ENCODE data around the gene ABCD2.
"Not testable (repeated sequence)": the region's sequence is repeated elsewhere in the genome, so short reads cannot be mapped to it uniquely, and the experiment has no call there.

ABCD2 gene

DNA sequence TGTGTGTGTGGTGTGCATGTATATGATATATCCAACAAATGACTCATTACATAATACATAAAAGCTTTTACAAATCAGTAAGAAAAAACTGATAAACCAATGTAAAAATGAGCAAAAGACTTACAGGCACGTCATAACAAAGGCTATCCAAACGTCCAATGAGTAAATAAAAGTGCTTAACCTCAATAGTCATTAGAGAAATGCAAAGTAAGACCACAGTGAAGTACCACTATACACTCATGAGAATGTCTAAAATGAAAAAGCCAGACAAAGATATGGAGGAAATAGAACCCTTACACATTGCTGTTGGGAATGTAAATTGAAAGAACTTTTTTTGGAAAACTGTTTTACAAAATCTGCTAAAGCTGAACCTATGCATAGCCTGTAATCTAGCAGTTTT is 7.8 kb downstream of the ABCD2 start:
- no peak for DNase-seq

DNA sequence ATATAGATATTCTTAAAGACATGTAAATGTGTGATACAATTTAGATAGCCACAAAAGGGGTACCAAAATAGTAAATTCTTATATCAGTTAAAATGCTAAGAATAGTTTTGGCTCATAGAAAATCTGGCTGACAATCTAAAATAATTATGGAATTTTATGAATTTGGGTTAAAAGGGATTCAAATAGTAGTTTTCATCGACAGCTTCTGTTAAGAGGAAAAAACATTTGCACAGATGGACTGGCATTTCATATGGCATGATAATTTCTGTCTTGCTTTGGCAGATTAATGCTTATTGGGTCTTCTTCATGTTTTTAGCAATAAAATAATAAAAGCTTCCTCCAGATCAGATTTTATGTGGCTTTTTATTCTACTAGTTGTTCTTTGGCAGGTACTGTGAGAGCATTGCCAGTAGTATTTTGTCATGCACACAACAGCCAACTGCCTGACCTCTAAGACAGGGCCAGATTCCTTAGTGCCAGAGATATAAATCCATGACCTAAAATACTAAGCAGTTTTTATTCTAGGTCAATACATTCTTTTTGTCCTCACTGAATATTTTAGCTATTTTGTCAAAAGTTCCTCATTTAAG is 9.1 kb downstream of the ABCD2 start:
- no peak for DNase-seq

DNA sequence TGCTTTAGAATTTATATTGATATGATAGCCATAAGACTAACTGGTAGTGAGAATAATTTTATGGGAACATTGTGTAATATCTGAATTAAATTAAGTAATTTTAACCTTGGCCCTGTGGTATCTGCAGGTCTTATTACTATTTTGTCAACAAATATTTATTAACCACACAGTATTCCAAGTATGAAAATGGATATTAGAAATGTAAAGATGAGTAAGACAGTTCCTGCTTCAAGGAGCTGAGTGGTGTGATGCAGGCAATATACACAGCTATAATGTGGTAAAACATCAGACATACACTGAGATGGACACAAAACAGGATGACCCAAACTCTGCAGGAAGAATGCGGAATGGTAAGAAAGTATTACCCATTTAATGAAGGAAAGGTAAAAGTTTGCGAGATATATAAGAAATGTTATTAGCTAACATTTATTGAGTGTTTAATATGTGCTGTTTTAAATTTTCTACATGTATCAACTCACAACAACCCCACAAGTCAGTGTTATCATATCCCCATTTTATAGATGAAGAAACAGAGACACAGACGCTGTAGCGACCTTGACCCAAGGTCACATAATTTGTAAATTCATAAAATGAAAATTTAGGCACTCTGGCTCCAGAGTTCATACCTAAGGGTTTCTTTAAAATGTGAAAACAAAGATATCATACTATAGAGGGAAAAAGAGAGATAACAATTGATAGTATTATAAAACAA is 12.7 kb downstream of the ABCD2 start:
- no peak for DNase-seq

DNA sequence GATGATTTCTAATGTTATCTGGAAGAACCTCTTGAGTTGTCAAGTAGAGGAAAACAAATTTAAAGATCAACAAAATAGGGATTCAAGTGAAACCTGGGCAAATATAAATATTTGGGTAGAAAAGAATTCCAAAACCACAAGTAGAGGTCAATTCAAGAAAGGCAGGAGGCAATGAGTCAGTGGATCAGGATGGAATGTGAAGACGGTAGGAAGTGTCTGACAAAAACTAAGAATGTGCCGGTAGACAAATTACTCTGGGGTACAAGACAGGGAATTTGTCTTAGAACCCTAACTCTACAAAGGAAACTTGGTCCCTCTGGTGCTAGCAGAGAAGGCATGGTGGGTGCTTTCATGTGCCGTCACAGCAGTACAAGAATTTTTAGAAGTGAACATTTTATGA is 13.6 kb downstream of the ABCD2 start:
- DNase-seq = no peak

DNA sequence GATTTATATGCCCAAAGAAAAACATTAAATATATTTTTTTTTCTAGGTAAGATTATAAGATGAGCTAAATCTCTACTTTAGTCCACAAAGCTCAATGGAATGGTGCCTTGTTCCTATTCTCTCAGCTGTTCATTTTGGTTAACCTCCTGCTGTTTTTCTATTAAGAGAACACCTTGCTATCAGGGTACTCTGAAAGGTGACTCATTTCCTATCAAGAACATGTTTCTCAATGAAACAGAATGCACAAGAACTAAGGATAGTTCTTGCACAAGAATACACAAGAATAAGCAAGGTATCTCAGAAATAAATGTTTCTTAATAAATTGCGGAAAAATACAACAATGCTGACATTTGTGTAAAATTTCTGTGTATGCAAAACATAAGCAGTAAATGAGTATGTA is 14.1 kb downstream of the ABCD2 start:
- no peak for DNase-seq

- DNase-seq = no peak
Observed at GRCh38 chr12:39603065-39603464, 16.5 kb downstream of the ABCD2 start.

GRCh38 chr12:39601951-39602350 is 17.7 kb downstream of the ABCD2 start:
- not testable (repeated sequence) for DNase-seq

GRCh38 chr12:39595928-39596327 is 23.7 kb downstream of the ABCD2 start:
- DNase-seq = no peak

GRCh38 chr12:39592295-39592694 is 27.3 kb downstream of the ABCD2 start:
- no peak for DNase-seq

GRCh38 chr12:39588348-39588747 is 31.3 kb downstream of the ABCD2 start:
- DNase-seq = no peak

- DNase-seq = no peak
Observed at GRCh38 chr12:39587225-39587624, 32.4 kb downstream of the ABCD2 start.

DNA sequence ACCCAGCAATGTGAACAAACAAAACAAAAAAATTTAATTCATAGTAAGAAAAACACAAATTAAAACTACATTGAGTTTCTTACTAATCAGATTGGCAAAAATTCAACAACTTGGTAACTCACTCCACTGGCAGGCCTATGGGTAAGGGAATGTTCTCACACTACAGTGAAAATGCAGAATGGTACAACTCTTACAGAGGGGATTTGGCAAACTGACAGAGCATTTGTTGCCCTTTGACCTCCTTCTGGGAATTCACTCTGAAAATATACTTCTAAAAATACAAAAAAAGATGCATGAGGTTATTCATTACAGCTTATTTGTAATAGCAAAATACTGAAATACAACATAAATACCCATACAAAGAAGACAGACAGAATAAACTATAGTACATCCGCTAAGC is 32.8 kb downstream of the ABCD2 start:
- no peak for DNase-seq

DNA sequence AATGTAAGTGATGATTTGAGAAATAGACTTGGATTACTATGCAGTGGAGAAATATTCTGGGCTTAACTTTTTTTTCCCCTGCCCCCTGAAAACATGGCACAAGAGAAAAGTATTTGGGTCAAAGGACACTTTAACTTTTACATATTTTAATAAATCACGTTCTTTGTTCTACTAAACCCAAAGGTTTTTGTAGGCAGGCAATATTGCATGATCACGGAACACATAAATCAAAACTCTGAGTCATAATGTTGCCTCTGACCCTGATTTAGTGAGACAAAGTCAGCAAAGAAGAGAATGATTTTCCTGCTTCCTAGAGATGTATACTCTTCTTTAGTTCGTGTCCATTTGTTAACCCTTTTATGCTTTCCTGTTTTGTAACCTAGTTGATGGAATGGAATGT is 38.0 kb downstream of the ABCD2 start:
- DNase-seq = no peak

GRCh38 chr12:39575498-39575875 is 44.1 kb downstream of the ABCD2 start:
- DNase-seq = no peak

- no peak for DNase-seq
Observed at GRCh38 chr12:39574785-39575497, 44.7 kb downstream of the ABCD2 start.

- no peak for DNase-seq
Observed at GRCh38 chr12:39574378-39574777, 45.2 kb downstream of the ABCD2 start.

GRCh38 chr12:39573971-39574370 is 45.6 kb downstream of the ABCD2 start:
- DNase-seq = no peak

DNA sequence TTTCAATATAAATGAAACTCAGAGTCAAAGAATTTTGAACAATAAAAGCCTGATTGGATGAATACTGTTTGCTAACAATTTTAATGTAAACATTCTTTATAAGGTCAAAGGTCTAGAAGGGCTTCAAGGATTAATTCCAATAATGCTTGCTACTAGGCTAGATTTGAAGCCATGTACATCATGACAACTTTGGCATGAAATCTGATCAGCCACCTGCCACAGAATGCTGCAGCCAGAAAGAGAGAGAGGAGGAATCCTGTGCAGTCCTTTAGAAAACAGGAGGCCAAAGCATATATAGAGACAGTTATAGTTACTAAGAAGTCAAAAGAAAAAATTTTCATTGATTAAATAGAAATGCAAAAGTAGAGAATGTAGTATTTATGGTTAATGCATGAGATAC is 47.1 kb downstream of the ABCD2 start:
- DNase-seq = no peak

DNA sequence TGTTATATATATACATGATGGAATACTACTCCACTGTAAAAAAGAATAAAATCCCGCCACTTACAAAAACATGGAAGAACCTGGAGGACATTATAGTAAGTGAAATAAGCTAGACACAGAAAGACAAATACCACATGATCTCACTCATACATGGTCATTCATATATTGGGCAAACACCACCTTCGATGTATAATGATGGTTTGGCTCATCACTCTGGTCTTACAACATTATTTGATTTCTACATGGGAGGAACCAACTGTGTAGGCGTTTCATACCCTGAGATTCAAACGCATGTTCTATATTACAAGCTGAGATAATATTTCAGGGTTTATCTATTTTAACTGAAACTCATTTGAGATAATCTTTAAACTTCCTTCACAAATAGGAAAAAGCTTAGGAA is 48.3 kb downstream of the ABCD2 start:
- no peak for DNase-seq

DNA sequence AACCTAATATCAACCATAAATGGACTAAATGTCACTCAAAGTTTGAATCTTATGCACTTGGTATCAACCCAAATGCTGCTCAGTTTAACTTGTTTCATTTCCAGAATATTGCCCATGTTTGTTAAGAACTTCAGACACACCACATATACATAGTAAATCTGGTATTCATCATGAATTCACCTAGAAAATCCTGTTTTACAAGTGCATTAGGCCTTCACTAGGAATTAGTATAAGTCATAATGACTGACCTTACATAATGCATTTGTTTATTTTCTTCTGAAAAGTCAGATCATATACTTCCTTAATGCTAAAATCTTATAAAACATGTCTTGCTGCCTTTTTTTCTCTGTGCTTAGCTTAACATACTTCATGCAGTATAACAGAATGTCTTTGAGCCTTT is 66.1 kb downstream of the ABCD2 start:
- no peak for DNase-seq

- not testable (repeated sequence) for DNase-seq
Observed at GRCh38 chr12:39544211-39544610, 75.4 kb downstream of the ABCD2 start.

DNA sequence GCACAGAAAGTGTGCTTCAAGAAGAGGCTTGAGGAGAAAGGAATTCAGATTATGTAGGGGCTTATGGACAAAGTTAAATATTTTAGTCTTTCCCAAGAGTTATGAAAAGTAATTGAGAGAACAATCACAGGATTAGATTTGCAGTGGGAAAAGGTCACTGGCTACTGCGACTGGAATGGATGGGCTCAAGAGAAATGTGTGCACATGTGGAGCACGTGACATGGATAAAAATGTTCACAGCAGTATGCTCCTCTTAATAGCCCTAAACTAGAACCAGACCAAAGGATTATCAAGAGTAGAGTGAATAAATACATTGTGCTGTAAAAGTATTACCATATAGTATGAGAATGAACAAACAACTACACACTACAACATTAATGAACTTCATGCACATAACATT is 78.1 kb downstream of the ABCD2 start:
- no peak for DNase-seq

DNA sequence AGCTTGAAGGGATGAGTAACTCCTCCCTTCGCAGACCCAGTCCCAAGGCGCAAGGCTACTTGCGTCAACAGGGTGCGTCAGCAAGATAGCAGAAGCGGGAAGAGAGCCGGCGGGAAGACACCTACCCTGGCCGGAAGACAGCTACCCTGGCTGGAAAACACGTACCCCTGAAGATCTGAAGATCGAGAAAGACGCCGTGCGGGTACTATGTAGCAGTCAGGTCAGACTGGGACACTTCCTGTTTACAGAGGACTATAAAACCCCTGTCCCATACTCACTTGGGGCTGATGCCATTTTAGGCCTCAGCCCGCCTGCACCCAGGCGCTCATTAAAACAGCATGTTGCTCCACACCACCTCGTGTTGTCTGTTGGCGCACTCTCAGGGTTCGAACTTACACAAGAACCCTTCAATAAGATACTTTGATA is 80.9 kb downstream of the ABCD2 start:
- no peak for DNase-seq

DNA sequence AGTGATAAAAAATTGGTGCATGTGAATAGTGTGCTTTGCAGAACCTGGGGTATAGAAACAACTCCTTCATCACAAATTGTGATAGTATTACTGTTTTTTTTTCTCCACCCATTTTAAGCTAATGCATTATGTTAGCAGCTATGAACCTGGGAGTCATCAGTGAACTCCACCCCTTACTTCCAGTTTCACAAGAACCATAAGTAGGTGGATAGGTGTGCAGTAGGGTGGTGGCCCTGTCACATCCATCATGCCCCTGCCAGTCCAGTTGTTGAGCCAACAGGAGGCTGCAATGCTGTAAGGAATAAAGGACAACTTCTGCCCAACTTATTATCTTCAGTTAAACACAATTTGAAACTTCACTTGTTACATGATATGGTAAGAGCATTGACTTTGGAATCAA is 85.7 kb downstream of the ABCD2 start:
- no peak for DNase-seq
